ENCODE data around the gene PRRG3.

PRRG3 gene

DNA sequence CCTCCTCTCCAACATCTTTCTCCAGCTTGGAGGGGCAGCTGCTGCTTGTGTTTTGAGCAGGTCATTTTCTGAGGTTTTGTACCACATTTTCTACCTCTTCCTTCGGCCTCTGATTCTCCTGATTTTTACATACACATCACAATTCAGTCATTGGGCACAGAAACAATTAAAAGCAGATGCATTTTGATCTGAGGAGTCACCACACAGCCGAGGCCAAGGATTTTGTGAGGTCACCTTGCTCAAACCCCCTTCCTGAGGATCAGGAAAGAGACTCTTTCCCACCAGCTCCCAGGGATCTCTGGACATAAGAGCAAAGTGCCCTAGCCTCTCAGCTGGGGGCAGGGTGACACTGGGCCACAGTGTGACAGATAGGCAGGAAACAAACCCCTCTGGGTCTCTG lies 15.2 kb downstream of the PRRG3 start:
- no peak for DNase-seq

DNA sequence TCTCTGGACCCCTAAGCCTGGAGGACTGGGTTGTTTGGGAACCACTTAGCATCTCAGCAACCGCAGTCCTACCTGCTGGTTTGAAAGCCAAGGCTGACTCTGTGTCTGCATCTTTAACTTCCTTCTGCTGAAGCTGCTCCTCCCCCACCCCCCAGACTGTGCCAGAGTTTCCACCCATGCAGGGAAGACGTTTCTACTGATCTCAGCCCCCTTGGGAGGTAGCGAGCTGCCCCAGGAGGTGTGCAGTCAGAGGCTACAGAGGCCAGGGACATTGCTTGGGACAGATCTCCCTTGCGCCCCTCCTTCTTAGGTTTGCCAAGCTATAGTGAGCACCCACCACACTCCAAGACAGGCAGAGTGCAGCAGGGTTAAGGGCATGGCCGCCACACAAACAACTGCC lies 15.9 kb downstream of the PRRG3 start:
- no peak for DNase-seq

DNA sequence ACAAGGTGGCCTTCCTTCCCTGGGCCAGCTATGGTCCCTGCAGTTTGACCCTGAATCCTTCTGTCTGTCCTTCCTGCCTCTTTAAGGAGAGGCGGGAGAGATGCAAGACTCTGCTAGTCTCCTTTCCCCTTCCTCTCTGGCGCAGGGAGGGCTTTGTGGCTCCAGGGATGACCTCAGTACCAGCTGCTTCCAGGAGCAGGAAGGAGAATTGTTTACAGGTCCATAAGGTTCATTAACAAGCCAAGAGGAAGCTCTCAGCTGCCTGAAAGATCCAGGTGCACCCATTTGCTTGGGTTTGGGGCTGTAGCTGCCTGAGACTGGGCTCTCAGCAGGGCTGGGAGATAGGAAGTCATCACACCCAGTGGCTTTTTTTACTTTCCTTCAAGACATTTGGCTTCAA lies 16.5 kb downstream of the PRRG3 start:
- no peak for DNase-seq

DNA sequence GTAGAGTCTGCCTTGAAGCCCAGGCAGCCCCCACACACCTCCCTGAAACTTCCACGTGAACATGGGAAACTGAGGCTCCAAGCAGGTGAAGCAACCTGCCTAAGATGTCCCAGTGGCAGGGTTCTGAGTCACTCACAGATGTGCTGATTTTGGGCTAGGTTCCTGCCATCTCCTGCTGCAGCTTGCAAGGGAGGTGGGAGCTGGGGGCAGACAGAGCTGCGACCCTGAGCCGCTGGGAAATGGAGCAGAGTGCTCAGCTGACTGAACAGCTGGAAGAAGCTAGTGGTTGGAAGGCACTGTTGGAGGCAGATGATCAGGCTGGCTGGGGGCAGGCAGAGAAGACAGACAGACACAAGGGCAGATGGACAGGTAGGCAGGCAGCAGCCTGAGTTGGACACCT lies 17.0 kb downstream of the PRRG3 start:
- DNase-seq: no peak

DNA sequence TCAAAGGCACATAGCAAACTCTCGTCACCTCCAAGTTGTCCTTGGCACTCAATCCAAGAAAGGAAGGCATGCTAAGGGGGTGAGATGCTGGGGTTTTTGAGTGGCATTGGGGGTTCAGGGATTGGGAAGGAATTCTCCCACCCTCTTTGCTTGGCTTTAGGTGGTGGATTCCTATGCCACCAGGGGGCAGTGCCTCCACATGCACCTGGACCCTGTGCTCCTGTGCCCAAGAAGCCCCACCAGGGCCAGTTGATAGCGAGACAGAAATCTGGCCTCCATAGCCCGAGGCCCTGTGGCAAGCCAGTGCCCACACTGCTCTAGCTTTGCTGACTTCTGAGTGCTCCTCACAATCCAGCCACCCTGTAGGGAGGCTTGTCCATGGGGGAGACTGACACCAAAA lies 18.6 kb downstream of the PRRG3 start:
- DNase-seq: no peak

DNA sequence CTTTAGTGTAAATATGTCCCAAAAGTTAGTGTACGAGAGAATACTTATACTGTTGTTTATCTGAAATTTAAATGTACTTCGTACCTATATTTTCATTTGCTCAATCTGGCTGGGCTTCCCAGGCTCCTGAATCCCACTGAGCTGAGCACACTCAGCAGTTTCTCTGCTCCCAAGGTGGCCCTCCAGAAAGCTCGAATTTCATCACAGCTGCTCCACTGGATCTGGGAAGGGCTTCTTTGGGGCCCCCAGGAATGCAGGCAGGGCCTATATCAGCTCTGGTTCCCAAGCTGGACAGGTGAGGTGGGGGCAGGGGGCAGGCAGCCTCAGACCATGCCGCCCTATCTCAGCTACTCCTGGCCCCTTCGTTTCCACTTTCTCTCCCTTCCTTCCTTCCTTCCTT lies 19.1 kb downstream of the PRRG3 start:
- no peak for DNase-seq

DNA sequence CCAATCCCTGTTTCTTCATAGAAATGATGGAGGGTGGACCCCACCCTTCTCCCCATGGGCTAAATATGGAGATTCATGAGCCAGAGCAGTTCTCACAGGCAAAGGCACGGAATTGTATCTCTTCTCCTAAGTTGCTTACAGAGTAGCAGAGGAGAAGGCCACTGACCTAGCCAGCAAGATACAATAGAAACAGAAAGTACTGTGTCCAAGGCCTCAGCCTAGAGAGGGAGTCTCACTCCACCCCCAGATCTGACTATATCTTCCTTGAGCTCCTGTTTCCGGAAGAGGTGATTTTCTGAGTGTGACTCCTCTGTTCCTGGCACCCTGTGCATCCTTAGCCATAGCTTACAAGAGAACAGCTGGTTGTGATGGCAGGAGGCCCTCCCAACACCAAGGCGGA lies 20.5 kb downstream of the PRRG3 start, which contains the start of gene FATE1:
Gene FATE1 (plus strand): TSS at position 284 of the 400 bp plus-strand sequence. CDS start 85 bp downstream, at position 369.
- DNase-seq: no peak

DNA sequence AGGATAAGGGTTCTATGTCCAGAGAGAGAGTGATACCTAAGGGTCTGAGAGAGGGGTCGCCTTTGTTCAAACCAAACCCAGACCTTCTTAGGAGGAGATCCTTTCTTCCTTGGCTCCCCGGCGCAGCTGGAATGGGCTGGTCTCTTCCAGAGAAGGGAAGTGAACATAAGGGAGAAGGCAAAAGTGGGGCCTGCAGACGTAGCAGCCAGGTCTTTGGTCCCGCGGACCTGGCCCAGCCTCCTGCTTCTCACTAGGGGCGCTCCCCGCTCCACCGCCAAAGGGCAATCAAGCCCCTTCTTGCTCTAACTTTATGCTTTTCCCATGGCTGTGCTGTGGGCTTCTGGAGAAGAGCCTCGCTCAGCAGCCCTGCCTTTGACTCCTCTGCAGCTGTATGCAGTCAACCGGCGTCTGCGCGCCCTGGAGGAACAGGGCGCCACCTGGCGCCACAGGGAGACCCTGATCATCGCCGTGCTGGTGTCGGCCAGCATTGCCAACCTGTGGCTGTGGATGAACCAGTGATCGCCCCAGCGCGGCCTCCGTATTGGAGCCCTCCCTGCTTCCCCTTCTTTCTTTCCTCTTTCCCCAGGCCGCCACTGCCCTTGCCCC lies 27.1 kb downstream of the PRRG3 start:
- no peak for DNase-seq

DNA sequence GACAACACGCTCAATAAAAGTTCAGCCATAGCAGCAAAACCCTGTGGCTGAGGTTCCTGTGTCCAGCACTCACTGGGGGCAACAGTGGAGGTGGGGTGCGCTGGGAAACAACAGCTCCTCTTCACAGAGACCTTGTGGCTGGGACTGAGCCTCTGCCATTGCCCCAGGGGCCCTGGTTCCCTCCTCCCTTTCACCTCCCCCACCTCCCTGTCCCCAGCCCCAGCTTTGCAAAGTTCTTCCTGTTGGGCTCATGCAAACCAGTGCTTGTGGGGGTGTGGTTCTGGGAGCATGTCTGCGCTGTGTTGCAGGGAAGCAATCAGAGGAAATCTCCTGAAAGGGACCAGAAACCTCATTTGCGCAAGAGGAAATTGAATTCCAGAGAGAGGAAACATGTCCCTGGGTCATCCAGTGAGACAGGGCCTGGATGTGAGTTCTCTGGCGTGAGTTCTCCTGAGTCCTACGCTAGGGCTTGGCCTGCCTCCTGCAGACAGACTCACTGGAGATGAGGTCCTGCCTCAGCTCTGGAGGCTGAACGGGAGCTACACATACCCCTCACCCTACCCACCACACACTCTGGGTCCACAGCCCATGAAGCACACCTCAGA lies 28.0 kb downstream of the PRRG3 start:
- DNase-seq: no peak

DNA sequence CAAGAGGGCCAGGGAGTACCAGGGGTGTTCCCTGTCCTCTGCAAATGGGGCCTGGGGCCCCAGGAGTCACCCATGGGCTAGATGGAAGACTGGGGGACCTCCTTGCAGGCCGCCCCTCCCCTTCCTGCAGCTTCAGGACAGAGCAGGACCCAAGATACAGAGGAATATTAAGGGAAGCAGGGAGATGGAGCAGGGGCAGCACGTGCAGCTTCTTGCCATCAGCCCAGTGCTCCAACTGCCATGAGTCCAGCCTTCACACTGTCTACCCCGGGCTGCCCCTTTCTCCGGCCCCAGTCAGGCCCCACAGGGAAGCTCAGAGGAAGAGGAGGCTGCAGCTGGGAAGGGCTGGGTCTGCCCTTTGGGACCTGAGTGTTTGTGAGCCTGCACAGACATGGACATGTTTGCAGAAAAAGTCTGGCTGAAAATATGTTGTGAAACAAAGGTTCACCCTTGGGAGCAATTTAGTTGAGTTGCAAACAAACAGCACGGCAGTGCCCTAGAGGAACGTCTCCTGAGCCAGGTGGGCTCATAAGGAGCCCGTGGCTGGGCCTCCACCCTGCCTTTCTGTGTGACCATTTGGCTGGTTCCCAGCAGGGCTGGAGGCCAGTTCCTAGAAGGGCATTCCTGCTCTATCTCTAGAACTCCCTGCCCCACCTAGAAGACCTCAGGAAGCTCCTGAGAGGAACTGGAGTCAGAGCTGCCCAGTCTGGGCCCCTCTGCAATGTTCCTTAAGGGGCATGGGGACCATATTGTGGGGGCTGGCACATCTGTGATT lies 29.5 kb downstream of the PRRG3 start:
- no peak for DNase-seq

DNA sequence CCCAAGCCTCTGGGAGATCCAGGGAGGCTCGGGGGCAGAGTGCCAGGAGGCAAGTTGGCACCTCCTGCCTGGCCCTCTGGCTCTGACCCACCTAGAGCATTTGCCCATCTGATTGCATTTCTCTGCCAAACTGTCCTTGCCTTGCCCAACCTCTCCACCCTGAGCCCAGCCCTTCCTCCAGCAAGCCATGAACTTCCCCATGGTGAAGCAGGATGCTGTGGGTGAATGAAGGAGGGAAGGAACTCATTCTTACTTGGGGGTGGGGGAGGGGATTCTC lies 30.0 kb downstream of the PRRG3 start:
- DNase-seq: no peak

DNA sequence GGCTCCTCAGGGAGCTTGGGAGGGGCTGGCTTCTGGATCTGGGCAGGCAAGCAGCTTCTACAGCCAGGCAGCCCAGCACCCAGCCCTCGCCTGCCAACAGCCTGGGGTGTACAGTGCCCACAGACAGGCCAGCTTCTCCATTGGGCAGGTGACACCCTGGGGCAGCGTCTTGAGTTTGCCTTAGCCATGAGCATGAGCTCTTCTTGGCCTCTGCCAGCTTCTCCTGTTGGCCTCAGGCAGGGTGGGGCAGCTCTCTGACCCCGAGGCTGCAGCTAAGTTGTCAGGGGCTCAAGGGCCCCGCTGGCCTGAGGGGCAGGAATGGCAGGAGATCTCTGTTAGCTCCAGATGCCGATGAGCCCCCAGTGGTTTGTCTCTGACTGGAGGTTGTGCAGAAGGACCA lies 31.5 kb downstream of the PRRG3 start:
- DNase-seq: no peak

DNA sequence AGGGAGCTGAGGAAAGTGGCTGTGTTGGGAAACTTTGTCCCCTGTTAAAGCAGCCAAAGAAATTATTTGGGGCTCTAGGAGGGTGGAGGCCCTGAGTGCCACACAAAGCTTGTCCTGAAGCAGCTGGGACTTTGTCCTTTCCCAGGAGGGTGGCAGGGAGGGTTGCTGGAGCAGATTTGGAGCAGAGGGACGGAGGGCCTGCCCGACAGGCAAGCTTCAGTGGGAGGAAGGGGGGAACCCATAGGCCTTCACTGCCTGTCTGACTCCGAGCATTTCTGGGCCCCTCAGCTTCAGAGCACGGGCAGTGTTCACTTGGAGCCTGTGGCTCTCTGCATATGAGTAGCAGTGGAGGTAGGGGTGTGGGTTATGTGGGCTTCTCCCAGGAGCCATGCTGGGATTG lies 32.1 kb downstream of the PRRG3 start:
- DNase-seq: no peak

DNA sequence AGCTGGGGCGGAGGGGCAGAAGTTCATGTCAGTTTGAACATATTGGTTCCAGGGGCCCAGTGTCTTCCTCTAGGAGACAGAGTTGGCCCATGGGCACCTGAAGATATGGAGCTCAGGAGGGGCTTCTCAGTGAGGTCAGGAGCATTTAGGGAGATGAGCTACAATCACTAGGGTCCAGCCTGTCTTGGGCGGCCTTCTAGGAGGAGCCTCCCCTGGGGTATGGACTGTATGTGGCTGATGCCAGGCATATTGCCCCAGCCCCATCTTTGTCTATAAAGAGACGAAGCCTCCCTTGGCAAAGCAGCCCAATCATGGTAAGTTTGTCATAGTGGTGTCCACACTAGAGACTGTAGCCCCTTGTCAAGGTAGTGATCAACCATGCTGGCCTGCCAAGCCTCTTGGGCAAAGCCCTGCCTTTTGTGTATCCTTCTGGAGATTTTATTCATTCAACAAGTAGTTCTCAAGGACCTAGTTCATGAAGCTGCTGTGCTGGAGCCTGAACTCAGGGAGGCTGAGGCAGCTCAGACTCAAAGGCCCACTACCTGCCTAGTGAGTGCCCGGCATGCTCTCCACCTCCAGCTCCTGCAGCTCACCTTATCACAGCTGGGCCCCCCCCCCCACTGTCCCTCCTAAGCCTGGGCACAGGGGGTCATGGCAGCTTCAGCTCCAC lies 33.9 kb downstream of the PRRG3 start:
- DNase-seq: no peak

DNA sequence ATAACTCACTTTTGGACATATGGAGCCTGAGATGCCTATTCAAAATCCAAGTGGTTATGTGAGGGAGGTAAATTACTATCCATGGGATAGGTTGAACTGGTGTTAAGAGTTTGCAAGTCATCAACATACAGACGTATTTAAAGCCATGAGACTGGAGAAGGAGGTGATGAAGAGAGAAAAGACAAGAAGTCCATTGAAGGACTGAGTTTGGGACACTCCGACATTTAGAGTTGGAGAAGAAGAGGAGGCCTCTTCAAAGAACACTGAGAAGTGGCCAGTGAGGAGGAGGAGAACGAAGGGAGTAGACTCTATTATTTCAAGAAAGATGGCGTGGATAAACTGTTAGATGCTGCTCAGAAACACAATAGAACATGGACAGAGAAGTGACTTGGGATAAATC lies 39.2 kb downstream of the PRRG3 start, which contains the start of gene CNGA2:
Gene CNGA2 (plus strand): TSS at position 301 of the 400 bp plus-strand sequence. CDS start 3,738 bp downstream, outside the sequence.
- no peak for DNase-seq

DNA sequence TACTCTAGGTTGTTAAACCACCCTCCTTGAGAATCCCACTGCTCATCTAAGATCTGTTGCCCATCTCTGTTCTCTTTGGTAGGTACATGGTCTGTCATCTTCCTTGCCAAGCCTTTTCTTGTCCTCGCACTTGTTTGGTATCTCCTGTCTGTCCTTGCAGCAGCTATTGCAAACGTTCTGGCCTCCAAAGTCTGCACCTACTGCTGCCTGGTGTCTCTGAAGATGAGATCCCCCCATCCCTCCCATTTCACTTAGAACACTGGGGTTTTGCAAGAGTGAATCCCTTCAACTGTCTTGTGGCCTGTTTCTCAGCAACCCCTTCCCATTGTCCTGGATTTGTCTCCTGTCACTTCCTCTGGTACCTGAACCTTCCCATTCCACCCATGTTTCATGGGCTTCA lies 40.0 kb downstream of the PRRG3 start:
- DNase-seq: no peak

DNA sequence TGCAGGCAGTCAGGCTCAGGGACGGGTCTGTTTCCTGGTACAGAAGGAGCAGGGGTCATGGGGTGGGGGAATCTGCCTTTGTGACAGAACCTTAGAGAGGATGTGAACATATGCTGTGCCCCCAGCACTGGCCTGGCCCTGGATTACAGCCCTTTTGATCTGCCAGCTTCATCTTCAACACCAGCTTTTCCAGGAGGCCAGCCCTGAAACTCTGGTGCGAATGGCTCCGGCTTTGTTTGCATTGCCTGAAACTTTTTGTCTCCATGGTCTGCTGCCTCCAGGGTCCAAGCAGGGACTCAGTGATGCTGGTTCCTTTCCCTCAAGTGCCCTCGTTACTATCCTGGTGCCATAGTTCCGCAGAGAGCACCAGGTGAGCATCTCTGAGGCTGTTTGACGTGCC lies 41.4 kb downstream of the PRRG3 start:
- no peak for DNase-seq

DNA sequence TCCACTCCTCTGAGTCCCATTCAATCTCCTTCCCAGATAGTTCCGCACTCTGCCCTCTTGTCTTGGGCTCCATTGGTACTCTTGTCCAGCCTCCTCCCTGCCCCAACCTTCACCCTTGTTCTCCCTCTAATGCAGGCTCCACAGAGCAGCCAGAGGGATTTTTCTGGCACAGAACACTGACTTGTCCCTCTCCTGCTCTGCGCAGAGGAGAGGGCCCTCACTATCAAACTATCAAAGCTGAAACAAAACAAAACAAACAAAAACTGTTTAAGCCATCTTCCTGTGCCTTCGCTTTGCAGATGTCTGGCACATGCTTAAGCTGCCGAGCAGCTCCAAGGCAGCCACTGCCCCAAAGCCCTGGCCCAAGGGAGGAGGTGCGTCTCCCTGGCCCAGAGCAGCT lies 42.2 kb downstream of the PRRG3 start:
- no peak for DNase-seq

DNA sequence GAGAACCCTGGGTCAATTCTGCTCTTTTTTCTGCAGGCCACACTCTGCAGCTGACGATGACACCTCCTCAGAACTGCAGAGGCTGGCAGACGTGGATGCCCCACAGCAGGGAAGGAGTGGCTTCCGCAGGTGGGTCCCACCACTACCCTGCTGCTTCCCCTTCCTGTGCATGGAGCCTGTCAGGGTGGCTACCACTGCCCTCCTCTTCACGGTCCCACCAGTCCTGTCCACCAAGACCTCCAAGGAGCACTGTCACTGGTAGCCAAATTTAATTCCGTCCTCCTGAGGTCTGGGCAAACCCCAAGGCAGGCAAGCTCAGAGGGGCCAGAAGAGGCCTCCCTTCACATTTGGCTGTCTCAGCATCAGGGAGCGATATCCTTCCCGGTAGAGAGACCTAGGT lies 43.5 kb downstream of the PRRG3 start:
- DNase-seq: no peak

DNA sequence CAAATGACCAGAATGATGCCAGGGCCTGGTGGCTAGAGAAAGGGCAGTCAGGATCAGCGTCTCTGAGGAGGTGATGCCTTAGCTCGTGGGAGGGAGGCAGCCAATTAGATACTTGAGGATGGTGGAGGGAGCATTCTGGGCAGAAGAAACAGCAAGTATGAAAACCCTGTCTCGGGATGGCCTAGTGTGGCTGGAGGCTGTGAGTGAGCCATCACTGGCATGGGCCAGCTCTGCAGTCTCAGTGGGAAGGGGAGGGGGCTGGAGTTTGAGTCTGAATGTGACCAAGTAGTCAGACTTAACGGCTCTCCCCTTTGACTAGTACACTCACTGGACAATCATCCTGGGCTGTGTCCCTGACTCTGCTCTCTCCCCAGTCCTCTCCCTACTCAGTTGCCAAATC lies 46.3 kb downstream of the PRRG3 start:
- no peak for DNase-seq

DNA sequence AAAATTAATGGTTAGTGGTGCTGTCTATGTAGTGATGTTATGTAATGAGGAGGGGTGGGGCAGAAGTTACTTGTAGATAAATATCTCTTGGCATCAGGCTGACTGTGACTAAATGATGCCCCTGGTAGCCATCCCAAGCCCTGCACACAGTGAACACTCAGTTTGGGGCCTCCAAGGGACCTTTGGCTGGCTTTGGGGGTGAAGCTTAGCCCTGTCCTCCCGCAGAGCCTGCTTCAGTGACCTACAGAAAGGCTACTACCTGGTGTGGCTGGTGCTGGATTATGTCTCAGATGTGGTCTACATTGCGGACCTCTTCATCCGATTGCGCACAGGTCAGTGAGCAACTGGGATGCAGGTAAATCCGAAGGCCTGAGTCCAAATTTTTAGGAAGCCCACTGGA lies 47.1 kb downstream of the PRRG3 start:
- no peak for DNase-seq

DNA sequence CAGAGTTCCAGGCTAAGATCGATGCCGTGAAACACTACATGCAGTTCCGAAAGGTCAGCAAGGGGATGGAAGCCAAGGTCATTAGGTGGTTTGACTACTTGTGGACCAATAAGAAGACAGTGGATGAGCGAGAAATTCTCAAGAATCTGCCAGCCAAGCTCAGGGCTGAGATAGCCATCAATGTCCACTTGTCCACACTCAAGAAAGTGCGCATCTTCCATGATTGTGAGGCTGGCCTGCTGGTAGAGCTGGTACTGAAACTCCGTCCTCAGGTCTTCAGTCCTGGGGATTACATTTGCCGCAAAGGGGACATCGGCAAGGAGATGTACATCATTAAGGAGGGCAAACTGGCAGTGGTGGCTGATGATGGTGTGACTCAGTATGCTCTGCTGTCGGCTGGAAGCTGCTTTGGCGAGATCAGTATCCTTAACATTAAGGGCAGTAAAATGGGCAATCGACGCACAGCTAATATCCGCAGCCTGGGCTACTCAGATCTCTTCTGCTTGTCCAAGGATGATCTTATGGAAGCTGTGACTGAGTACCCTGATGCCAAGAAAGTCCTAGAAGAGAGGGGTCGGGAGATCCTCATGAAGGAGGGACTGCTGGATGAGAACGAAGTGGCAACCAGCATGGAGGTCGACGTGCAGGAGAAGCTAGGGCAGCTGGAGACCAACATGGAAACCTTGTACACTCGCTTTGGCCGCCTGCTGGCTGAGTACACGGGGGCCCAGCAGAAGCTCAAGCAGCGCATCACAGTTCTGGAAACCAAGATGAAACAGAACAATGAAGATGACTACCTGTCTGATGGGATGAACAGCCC lies 48.6 kb downstream of the PRRG3 start:
- no peak for DNase-seq

DNA sequence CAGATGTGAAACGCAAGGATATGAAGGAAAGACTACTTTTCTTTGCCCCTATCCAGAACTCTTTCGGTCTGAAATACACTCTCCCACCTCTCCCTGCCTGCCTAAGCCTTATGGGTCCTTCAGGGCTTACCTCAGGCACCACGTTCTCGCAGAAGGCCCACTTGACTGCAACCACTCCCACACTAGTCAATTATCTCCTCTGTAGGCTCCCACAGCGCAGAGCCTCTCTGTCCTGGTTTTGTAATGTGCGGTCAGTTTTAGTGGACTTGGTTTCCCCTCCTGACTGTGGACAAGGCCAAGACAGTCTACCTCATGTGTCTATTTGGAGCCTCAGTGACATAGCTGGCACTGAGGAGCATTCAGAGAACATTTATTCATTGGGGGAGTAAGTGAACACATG lies 50.4 kb downstream of the PRRG3 start:
- no peak for DNase-seq

Measured in stimulated activated naive CD4-positive, alpha-beta T cell treated with Interleukin-2 at 50 U/mL for 16 hours (primary cell).